GM12873 (cell line): Measurements from ENCODE around the gene EML6.

ENCODE experiments used
- CTCF ChIP-seq: IDR thresholded peaks from 2 replicates; pipeline ENCODE4 v1.5.1; 2012; ENCODE audit warnings: low read depth, mild to moderate bottlenecking, moderate library complexity, low read length, control low read depth; ENCODE audit not compliant: insufficient read depth; ENCODE audit errors: missing control alignments

EML6 gene

GRCh38 chr2:54979321-54980044 lies 256.0 kb downstream of the EML6 start:
- no peak for TF ChIP-seq CTCF

GRCh38 chr2:54981385-54981784 lies 257.9 kb downstream of the EML6 start:
- TF ChIP-seq CTCF = no peak

- TF ChIP-seq CTCF = no peak
These were observed 260.1 kb downstream of the EML6 start for GRCh38 chr2:54983345-54984220.

GRCh38 chr2:54984476-54984875 lies 261.0 kb downstream of the EML6 start:
- TF ChIP-seq CTCF = no peak

- TF ChIP-seq CTCF = no peak
These were observed 262.8 kb downstream of the EML6 start for GRCh38 chr2:54986264-54986663.

GRCh38 chr2:54988612-54989011 lies 265.1 kb downstream of the EML6 start:
- no peak for TF ChIP-seq CTCF

- no peak for TF ChIP-seq CTCF
These were observed 272.1 kb downstream of the EML6 start for GRCh38 chr2:54995553-54995952.
